Loucy (cell line): Measurements from ENCODE around the gene CCDC201.
A peak's percentile ranks its signal among the peaks of the same experiment; 100 is the strongest.

ENCODE experiments used
- H2AFZ ChIP-seq: fragments of 200-600 bp; sonication (generic); 2 replicates; pipeline ENCODE4 v1.6.0; 2016; ENCODE audit warnings: antibody characterized with exemption, mild to moderate bottlenecking, low read length, moderate library complexity
- H3F3A ChIP-seq: fragments of 200-600 bp; 2 replicates; pipeline ENCODE4 v1.6.0; 2016; ENCODE audit warnings: antibody characterized with exemption, low read depth, mild to moderate bottlenecking
- H3K27me3 ChIP-seq: fragments of 200-600 bp; sonication (generic); 2 replicates; pipeline ENCODE4 v1.6.1; 2014; ENCODE audit warnings: low read length, mild to moderate bottlenecking; ENCODE audit not compliant: insufficient read depth, poor library complexity, severe bottlenecking
- H3K36me3 ChIP-seq: fragments of 200-600 bp; sonication (generic); 2 replicates; pipeline ENCODE4 v1.6.1; 2016; ENCODE audit warnings: low read length; ENCODE audit not compliant: insufficient read depth
- H3K4me1 ChIP-seq: fragments of 200-600 bp; sonication (generic); 2 replicates; pipeline ENCODE4 v1.5.1; 2014; ENCODE audit warnings: low read length, mild to moderate bottlenecking; ENCODE audit not compliant: insufficient read depth, poor library complexity, severe bottlenecking
- H3K4me2 ChIP-seq: fragments of 200-600 bp; sonication (generic); 2 replicates; pipeline ENCODE4 v1.6.0; 2014; ENCODE audit warnings: antibody characterized with exemption, low read length, low read depth, mild to moderate bottlenecking; ENCODE audit not compliant: poor library complexity, severe bottlenecking
- H3K4me3 ChIP-seq: fragments of 200-600 bp; sonication (generic); 2 replicates; pipeline ENCODE4 v1.5.1; 2014; ENCODE audit warnings: low read length, mild to moderate bottlenecking, mixed read lengths; ENCODE audit not compliant: poor library complexity, severe bottlenecking
- H3K79me2 ChIP-seq: fragments of 200-600 bp; sonication (generic); 2 replicates; pipeline ENCODE4 v1.6.1; 2014; ENCODE audit warnings: low read length; ENCODE audit not compliant: insufficient read depth
- H3K9ac ChIP-seq: fragments of 200-600 bp; sonication (generic); 2 replicates; pipeline ENCODE4 v1.6.0; 2014; ENCODE audit warnings: mild to moderate bottlenecking, low read depth, low read length, moderate library complexity; ENCODE audit not compliant: poor library complexity, severe bottlenecking
- H3K9me2 ChIP-seq: fragments of 200-600 bp; sonication (generic); replicated peaks from 2 replicates; pipeline ENCODE4 v1.6.1; 2016; ENCODE audit warnings: low read depth, low read length, mixed read lengths
- H3K9me3 ChIP-seq: fragments of 200-600 bp; sonication (generic); 2 replicates; pipeline ENCODE4 v1.6.1; 2014; ENCODE audit warnings: mild to moderate bottlenecking, antibody characterized with exemption, low read length, low read depth; ENCODE audit not compliant: insufficient read depth
- H4K20me1 ChIP-seq: fragments of 200-600 bp; sonication (generic); 2 replicates; pipeline ENCODE4 v1.6.0; 2014; ENCODE audit warnings: antibody characterized with exemption, low read length, mild to moderate bottlenecking; ENCODE audit not compliant: insufficient read depth, poor library complexity, severe bottlenecking
- CTCF ChIP-seq: fragments of 200-600 bp; sonication (generic); conservative IDR thresholded peaks from 2 replicates; pipeline ENCODE4 v1.5.1; 2014; ENCODE audit warnings: mild to moderate bottlenecking, antibody characterized with exemption, low read length
- EZH2phosphoT487 ChIP-seq: fragments of 200-600 bp; IDR thresholded peaks from 2 replicates; pipeline ENCODE4 v1.6.1; 2018; ENCODE audit warnings: antibody characterized with exemption, mild to moderate bottlenecking, moderate library complexity, borderline replicate concordance

The CCDC201 gene

GRCh38 chr7:45892407-45893035 is 19.6 kb upstream of the CCDC201 start:
- no peaks in the 10 kb centered on the region for H3K79me2 ChIP-seq
- no peaks in the 10 kb centered on the region for H3K36me3 ChIP-seq
- H3K9ac ChIP-seq: no peak overlapping the region
- no peak overlapping the region for H3K4me3 ChIP-seq
- H3K4me2 ChIP-seq: no peak overlapping the region
- no peaks in the 10 kb centered on the region for H3F3A ChIP-seq
- no peaks in the 10 kb centered on the region for H3K9me2 ChIP-seq
- H3K27me3 ChIP-seq: no peaks in the 10 kb centered on the region
- H4K20me1 ChIP-seq: no peaks in the 10 kb centered on the region
- H2AFZ ChIP-seq: no peak overlapping the region
- TF ChIP-seq EZH2phosphoT487: no peak
- TF ChIP-seq CTCF: no peak
- H3K4me1 ChIP-seq: no peaks in the 10 kb centered on the region
- H3K9me3 ChIP-seq: no peaks in the 10 kb centered on the region

GRCh38 chr7:45891462-45892402 is 18.9 kb upstream of the CCDC201 start:
- no peaks in the 10 kb centered on the region for H3K36me3 ChIP-seq
- no peaks in the 10 kb centered on the region for H3K79me2 ChIP-seq
- H3K9ac ChIP-seq: no peak overlapping the region
- no peaks in the 10 kb centered on the region for H3K27me3 ChIP-seq
- H3F3A ChIP-seq: no peaks in the 10 kb centered on the region
- no peak overlapping the region for H3K4me2 ChIP-seq
- TF ChIP-seq CTCF: no peak; the same call in 1 of the 2 replicates
- TF ChIP-seq EZH2phosphoT487: no peak
- H3K4me3 ChIP-seq: no peak overlapping the region
- no peaks in the 10 kb centered on the region for H3K4me1 ChIP-seq
- no peak overlapping the region for H2AFZ ChIP-seq
- H3K9me2 ChIP-seq: no peaks in the 10 kb centered on the region
- no peaks in the 10 kb centered on the region for H4K20me1 ChIP-seq
- no peaks in the 10 kb centered on the region for H3K9me3 ChIP-seq

DNA sequence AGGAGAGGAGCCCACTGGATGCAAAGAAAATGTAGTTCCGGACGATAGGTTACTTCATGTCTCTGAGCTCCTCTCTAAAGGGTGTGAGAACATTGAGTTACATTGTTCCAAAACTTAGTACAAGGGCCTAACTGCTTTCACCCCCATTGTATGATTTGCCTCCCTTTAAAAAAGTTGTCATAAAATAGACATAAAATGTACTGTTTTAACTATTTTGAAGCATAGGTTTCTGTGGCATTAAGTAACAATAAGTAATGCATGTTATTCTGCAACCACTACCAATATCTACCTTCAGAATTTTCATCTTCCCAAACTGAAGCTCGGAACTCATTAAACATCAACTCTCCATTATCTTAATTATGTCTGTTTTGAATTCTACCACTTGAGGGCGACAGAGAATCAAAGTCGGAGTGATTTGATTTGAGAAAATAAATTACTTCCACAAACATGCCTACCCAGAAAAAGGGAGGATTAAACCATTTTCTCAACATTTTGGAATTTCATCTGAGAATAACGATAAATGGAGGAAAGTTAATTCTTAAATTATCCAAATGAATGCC is 18.1 kb upstream of the CCDC201 start:
- Histone ChIP-seq H3K4me2 (no peak overlapping the region), H3K9me3 (no peaks in the 10 kb centered on the region), H3K79me2 (no peaks in the 10 kb centered on the region), H3K27me3 (no peaks in the 10 kb centered on the region), H3K9ac (no peak overlapping the region), H3K4me3 (no peak overlapping the region), H3F3A (no peaks in the 10 kb centered on the region), H3K4me1 (no peaks in the 10 kb centered on the region), H4K20me1 (no peaks in the 10 kb centered on the region), H3K9me2 (no peaks in the 10 kb centered on the region), H3K36me3 (no peaks in the 10 kb centered on the region), H2AFZ (no peak overlapping the region)
- TF ChIP-seq CTCF (peak; percentile 82), EZH2phosphoT487 (no peak)
